ENCODE data around the gene SHB. TPM values are rescaled to one million over a fixed set of nuclear protein-coding genes. Genes with fewer than 3 reads are reported as not detected.
A peak's percentile ranks its signal among the peaks of the same experiment; 100 is the strongest.

SHB gene
- total RNA-seq, 1 donor from 2014 or later = 16.7 TPM

DNA sequence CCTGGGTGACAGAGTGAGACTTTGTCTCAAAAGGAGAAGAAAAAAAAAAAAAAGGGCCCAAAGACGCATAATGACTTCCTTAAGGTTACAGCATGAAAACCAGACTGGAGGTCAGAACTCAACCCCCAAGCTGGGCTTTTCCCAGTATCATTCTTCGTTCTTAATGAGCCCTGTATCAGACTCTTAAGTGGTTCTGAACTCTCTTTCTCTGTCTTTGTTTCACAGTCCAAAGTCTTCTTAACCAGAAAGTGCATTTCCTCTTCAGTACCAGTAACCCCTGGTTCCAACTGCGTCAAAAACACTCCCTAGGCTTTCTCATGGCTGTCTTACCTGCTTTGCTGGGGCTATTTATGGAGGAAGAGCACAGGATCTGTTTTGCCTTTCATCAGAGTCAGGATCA lies 38.4 kb upstream of the SHB start:
- Mint-ChIP-seq H3K36me3 (ENCODE audit: unreplicated experiment) (no peaks in the 10 kb centered on the region), H3K4me3 (ENCODE audit: unreplicated experiment) (no peak overlapping the region), H3K27ac (ENCODE audit: unreplicated experiment) (no peak overlapping the region), H3K4me1 (ENCODE audit: unreplicated experiment) (no peaks in the 10 kb centered on the region), H3K27me3 (ENCODE audit: unreplicated experiment) (peaks cover 33% of the 10 kb centered on the region), H3K9me3 (ENCODE audit: unreplicated experiment) (no peaks in the 10 kb centered on the region)
- no peak for DNase-seq (ENCODE audit: extremely low spot score, unreplicated experiment)
- TF ChIP-seq, protein P1, sequence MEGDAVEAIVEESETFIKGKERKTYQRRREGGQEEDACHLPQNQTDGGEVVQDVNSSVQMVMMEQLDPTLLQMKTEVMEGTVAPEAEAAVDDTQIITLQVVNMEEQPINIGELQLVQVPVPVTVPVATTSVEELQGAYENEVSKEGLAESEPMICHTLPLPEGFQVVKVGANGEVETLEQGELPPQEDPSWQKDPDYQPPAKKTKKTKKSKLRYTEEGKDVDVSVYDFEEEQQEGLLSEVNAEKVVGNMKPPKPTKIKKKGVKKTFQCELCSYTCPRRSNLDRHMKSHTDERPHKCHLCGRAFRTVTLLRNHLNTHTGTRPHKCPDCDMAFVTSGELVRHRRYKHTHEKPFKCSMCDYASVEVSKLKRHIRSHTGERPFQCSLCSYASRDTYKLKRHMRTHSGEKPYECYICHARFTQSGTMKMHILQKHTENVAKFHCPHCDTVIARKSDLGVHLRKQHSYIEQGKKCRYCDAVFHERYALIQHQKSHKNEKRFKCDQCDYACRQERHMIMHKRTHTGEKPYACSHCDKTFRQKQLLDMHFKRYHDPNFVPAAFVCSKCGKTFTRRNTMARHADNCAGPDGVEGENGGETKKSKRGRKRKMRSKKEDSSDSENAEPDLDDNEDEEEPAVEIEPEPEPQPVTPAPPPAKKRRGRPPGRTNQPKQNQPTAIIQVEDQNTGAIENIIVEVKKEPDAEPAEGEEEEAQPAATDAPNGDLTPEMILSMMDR (IDR thresholded peaks at IDR 0.05) = no peak

DNA sequence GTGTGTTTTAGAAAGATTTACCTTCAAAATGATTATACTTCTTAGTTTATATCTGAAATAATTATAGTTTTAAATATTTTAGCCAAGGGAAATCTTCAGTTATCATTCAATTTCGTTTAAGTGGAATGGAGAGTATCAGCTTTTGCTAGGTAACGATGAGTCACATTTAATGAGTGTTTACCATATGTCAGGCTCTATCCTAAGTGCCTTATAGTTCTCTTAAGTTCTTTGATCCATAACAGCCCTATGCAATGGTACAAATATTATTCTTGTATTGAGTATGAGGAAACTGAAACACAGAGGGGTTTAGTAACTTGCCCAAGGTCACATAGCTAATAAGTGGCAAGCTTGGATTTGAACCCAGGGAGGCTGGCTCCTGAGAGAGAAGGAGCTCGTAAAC lies 37.5 kb upstream of the SHB start:
- Mint-ChIP-seq H3K27ac (ENCODE audit: unreplicated experiment) (no peak overlapping the region), H3K27me3 (ENCODE audit: unreplicated experiment) (peaks cover 39% of the 10 kb centered on the region), H3K4me3 (ENCODE audit: unreplicated experiment) (no peak overlapping the region), H3K9me3 (ENCODE audit: unreplicated experiment) (no peaks in the 10 kb centered on the region), H3K36me3 (ENCODE audit: unreplicated experiment) (no peaks in the 10 kb centered on the region), H3K4me1 (ENCODE audit: unreplicated experiment) (no peaks in the 10 kb centered on the region)
- DNase-seq (ENCODE audit: extremely low spot score, unreplicated experiment) = no peak
- TF ChIP-seq, protein P1 (IDR thresholded peaks at IDR 0.05) = no peak

DNA sequence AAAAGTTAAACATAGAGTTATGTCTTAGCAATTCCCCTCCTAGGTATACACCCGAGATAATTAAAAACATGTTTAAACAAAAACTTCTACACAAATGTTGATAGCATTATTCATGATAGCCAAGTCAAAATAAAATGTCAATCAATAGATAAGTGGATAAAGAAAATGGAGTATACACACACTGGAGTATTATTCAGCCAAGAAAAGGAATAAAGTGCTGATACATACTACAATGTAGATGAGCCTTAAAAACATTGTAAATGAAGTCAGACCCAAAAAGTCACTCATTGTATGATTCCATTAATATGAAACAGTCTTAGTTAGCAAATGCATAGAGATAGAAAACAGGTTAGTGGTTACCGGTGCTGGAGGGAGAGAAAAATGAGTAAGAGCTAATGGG lies 34.3 kb upstream of the SHB start:
- Mint-ChIP-seq H3K4me1 (ENCODE audit: unreplicated experiment) (no peaks in the 10 kb centered on the region), H3K27me3 (ENCODE audit: unreplicated experiment) (peaks cover 47% of the 10 kb centered on the region), H3K36me3 (ENCODE audit: unreplicated experiment) (no peaks in the 10 kb centered on the region), H3K9me3 (ENCODE audit: unreplicated experiment) (no peaks in the 10 kb centered on the region), H3K27ac (ENCODE audit: unreplicated experiment) (no peak overlapping the region), H3K4me3 (ENCODE audit: unreplicated experiment) (no peak overlapping the region)
- TF ChIP-seq, protein P1 (IDR thresholded peaks at IDR 0.05) = no peak
- no peak for DNase-seq (ENCODE audit: extremely low spot score, unreplicated experiment)

DNA sequence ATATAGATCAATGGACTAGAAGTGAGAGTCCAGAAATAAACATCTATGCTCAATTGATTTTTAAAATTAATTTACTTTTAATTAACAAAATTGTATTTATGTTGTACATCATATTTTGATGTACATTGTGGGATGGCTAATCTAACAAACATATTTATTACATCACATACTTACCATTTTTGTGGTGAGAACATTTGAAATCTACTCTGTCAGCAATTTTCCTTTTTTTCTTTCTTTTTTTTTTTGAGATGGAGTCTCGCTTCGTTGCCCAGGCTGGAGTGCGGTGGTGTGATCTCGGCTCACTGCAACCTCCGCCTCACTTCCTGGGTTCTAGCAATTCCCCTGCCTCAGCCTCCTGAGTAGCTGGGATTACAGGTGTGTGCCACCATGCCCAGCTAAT lies 32.4 kb upstream of the SHB start:
- no peaks in the 10 kb centered on the region for H3K36me3 Mint-ChIP-seq (ENCODE audit: unreplicated experiment)
- TF ChIP-seq, protein P1 (IDR thresholded peaks at IDR 0.05) = no peak
- no peaks in the 10 kb centered on the region for H3K4me1 Mint-ChIP-seq (ENCODE audit: unreplicated experiment)
- no peak for DNase-seq (ENCODE audit: extremely low spot score, unreplicated experiment)
- no peaks in the 10 kb centered on the region for H3K9me3 Mint-ChIP-seq (ENCODE audit: unreplicated experiment)
- H3K27me3 Mint-ChIP-seq (ENCODE audit: unreplicated experiment) = peaks cover 54% of the 10 kb centered on the region
- no peak overlapping the region for H3K4me3 Mint-ChIP-seq (ENCODE audit: unreplicated experiment)
- H3K27ac Mint-ChIP-seq (ENCODE audit: unreplicated experiment) = no peak overlapping the region

DNA sequence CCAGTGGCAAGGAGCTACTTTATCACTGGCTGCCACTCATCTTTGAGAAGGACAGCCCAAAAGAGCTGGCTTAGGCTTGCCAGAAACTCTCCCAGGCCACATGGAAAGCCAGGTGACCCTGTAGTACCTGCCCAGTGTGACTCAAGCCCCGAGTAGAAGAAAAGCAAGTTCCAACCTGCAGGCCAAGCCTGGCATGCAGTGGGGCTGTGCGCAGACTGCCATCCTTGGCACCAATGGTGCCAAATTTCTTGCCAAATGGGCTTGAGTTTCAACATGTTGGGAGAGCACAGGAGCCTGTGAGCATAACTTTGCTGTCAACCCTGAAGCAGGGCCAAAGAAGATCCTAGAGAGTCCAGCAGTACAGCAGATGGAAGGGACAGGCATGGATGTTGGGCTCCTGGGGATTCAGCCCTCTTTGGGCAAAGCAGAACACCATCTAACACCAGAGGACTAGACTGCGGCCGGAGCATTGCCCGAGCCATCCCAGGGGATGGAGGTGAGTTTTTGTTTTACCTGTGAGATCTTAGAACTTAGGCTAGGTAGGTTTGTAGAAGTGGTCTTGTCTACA lies 27.3 kb upstream of the SHB start:
- H3K4me3 Mint-ChIP-seq (ENCODE audit: unreplicated experiment) = no peak overlapping the region
- peak; percentile 56 for DNase-seq (ENCODE audit: extremely low spot score, unreplicated experiment)
- no peaks in the 10 kb centered on the region for H3K36me3 Mint-ChIP-seq (ENCODE audit: unreplicated experiment)
- TF ChIP-seq, protein P1 (IDR thresholded peaks at IDR 0.05) = no peak
- no peak overlapping the region for H3K27ac Mint-ChIP-seq (ENCODE audit: unreplicated experiment)
- H3K27me3 Mint-ChIP-seq (ENCODE audit: unreplicated experiment) = peaks cover 35% of the 10 kb centered on the region
- no peaks in the 10 kb centered on the region for H3K9me3 Mint-ChIP-seq (ENCODE audit: unreplicated experiment)
- no peaks in the 10 kb centered on the region for H3K4me1 Mint-ChIP-seq (ENCODE audit: unreplicated experiment)

All from osteocyte (in vitro differentiated cells).